ENCODE data around the gene BEST1. TPM values are rescaled to one million over a fixed set of nuclear protein-coding genes. Genes with fewer than 3 reads are reported as not detected.

Gene BEST1
- total RNA-seq, 2 experiments from 2014 or later = 0.14 to 0.25 TPM

- peaks cover 47% of the 10 kb centered on the region for H3K27me3 Mint-ChIP-seq
- Histone ChIP-seq H3K4me3 (ENCODE audit: low read length) (no peak overlapping the region), H3K9me3 (ENCODE audit: control insufficient read depth in 1 of 2, insufficient read depth in 1 of 2, low read length in 2 of 2) (peaks cover 0 to 2% of the 10 kb centered on the region in 2 experiments), H3K27ac (ENCODE audit: low read depth in 1 of 2, low read length in 2 of 2) (no peak overlapping the region), H3K4me1 (ENCODE audit: insufficient read depth, low read length) (no peaks in the 10 kb centered on the region), H3K36me3 (ENCODE audit: insufficient read depth, low read length) (no peaks in the 10 kb centered on the region), H3K27me3 (ENCODE audit: control insufficient read depth in 1 of 2, insufficient read depth in 2 of 2, low read length in 2 of 2) (peaks cover 5 to 6% of the 10 kb centered on the region in 2 experiments)
- POLR2A ChIA-PET = no interaction called here
- H3K4me3 Mint-ChIP-seq = no peak overlapping the region
- H3K27ac Mint-ChIP-seq = no peak overlapping the region
- ATAC-seq (ENCODE audit: poor library complexity) (no peak), DNase-seq (no peak)
- no peaks in the 10 kb centered on the region for H3K9me3 Mint-ChIP-seq
- TF ChIP-seq CTCF (IDR thresholded peaks at IDR 0.05) = no peak
- H3K36me3 Mint-ChIP-seq (ENCODE audit: low read depth) = no peaks in the 10 kb centered on the region
- intact Hi-C loops (cut with DNase I, micrococcal nuclease) = no loop called here
- H3K4me1 Mint-ChIP-seq (ENCODE audit: low read depth) = peaks cover 4% of the 10 kb centered on the region
- CTCF ChIA-PET = no interaction called here
Measured at GRCh38 chr11:61911128-61911700, 38.9 kb upstream of the BEST1 start.

- Histone ChIP-seq H3K4me3 (ENCODE audit: low read length) (no peak overlapping the region), H3K27me3 (ENCODE audit: control insufficient read depth in 1 of 2, insufficient read depth in 2 of 2, low read length in 2 of 2) (peaks cover 11% of the 10 kb centered on the region in 2 experiments), H3K4me1 (ENCODE audit: insufficient read depth, low read length) (peaks cover 7% of the 10 kb centered on the region), H3K27ac (ENCODE audit: low read depth in 1 of 2, low read length in 2 of 2) (no peak overlapping the region), H3K9me3 (ENCODE audit: control insufficient read depth in 1 of 2, insufficient read depth in 1 of 2, low read length in 2 of 2) (peaks cover 0 to 7% of the 10 kb centered on the region in 2 experiments), H3K36me3 (ENCODE audit: insufficient read depth, low read length) (no peaks in the 10 kb centered on the region)
- no peak for ATAC-seq (ENCODE audit: poor library complexity)
- H3K4me1 Mint-ChIP-seq (ENCODE audit: low read depth) = peaks cover 4% of the 10 kb centered on the region
- CTCF ChIA-PET = interaction anchor here (0.5 kb wide), 1 partner anchor 17 kb away, joined by 3 read pairs; no protein-coding TSS in a partner anchor
- H3K4me3 Mint-ChIP-seq = no peak overlapping the region
- H3K9me3 Mint-ChIP-seq = no peaks in the 10 kb centered on the region
- no peak overlapping the region for H3K27ac Mint-ChIP-seq
- intact Hi-C loops (cut with DNase I, micrococcal nuclease) = no loop called here
- POLR2A ChIA-PET = no interaction called here
- H3K36me3 Mint-ChIP-seq (ENCODE audit: low read depth) = no peaks in the 10 kb centered on the region
- peaks cover 54% of the 10 kb centered on the region for H3K27me3 Mint-ChIP-seq
- TF ChIP-seq CTCF (IDR thresholded peaks at IDR 0.05) = no peak
- no peak for DNase-seq
Measured at GRCh38 chr11:61911701-61912529, 38.2 kb upstream of the BEST1 start.

GRCh38 chr11:61912530-61912898, 37.6 kb upstream of the BEST1 start:
- no peak for TF ChIP-seq CTCF (IDR thresholded peaks at IDR 0.05)
- intact Hi-C loops (cut with DNase I, micrococcal nuclease) = no loop called here
- Mint-ChIP-seq H3K4me3 (no peak overlapping the region), H3K27ac (no peak overlapping the region), H3K27me3 (peaks cover 56% of the 10 kb centered on the region), H3K9me3 (no peaks in the 10 kb centered on the region), H3K36me3 (ENCODE audit: low read depth) (no peaks in the 10 kb centered on the region), H3K4me1 (ENCODE audit: low read depth) (peaks cover 4% of the 10 kb centered on the region)
- DNase-seq (peak in 3 of 14 experiments; percentile 19 to 60 (median 58)), ATAC-seq (ENCODE audit: poor library complexity) (no peak)
- Histone ChIP-seq H3K36me3 (ENCODE audit: insufficient read depth, low read length) (no peaks in the 10 kb centered on the region), H3K4me3 (ENCODE audit: low read length) (no peak overlapping the region), H3K27me3 (ENCODE audit: control insufficient read depth in 1 of 2, insufficient read depth in 2 of 2, low read length in 2 of 2) (peaks cover 11 to 13% of the 10 kb centered on the region in 2 experiments), H3K27ac (ENCODE audit: low read depth in 1 of 2, low read length in 2 of 2) (no peak overlapping the region), H3K9me3 (ENCODE audit: control insufficient read depth in 1 of 2, insufficient read depth in 1 of 2, low read length in 2 of 2) (peaks cover 0 to 7% of the 10 kb centered on the region in 2 experiments), H3K4me1 (ENCODE audit: insufficient read depth, low read length) (peaks cover 8% of the 10 kb centered on the region)
- ChIA-PET CTCF (no interaction called here), POLR2A (no interaction called here)
